GM12873 (cell line): Measurements from ENCODE around the gene METTL1.

Experiments used
- CTCF ChIP-seq: IDR thresholded peaks from 2 replicates; pipeline ENCODE4 v1.5.1; 2012; ENCODE audit warnings: low read depth, mild to moderate bottlenecking, moderate library complexity, low read length, control low read depth; ENCODE audit not compliant: insufficient read depth; ENCODE audit errors: missing control alignments

The METTL1 gene

GRCh38 chr12:57726151-57726883 lies 45.6 kb downstream of the METTL1 start:
- TF ChIP-seq CTCF = peak; percentile 34

DNA sequence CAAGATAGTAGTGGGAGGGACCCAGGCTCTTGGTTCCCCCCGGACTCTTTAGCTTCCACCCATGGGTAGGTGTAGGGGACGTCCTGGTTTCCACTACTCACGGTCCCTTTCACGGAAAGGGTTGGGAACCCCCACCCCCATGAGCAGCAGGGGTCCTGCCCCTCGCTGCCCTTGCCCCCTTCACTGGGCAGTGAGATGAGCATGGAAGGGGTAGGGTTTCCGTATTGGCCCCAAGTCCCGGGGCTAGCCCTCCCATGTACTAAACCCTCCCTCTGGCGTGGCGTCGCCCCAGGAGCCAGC lies 46.1 kb downstream of the METTL1 start:
- TF ChIP-seq CTCF = no peak

DNA sequence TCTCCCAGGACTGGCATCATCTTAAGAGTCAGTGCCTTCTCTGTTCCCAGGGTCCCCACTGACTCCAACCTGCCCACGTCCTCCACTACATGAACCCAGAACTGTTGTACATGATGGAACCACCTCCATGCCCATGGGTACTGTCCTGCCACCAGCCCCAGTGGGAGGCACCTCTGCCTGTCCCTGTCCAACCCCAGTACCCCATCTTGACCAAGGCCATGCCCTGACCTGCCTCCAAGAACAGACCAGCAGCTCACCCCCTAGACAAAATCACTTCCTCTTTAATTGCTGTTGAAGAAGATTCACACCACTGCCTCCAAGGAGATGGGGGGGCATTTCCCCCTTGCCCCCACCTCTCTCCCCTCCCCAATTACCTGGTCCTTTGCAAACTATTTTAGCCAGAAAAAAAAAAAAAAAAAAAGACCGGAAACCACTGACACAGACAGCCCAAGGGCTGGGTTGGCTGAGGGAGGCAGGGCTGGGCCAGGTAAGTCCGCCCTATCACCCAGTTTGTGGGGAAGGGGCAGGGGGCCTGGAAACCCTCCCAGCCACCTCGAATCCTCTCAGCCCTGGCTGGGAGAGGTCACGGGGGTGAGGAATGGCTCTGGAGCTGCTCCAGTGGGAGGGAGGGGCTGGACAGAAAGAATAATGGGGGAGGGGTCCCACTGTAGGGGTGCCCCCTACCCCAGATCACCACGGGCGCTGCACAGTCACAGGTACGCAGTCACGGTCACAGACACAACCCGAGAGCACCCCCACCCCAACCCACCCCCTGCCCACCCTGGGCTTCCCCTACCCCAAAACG lies 46.8 kb downstream of the METTL1 start:
- TF ChIP-seq CTCF = no peak

DNA sequence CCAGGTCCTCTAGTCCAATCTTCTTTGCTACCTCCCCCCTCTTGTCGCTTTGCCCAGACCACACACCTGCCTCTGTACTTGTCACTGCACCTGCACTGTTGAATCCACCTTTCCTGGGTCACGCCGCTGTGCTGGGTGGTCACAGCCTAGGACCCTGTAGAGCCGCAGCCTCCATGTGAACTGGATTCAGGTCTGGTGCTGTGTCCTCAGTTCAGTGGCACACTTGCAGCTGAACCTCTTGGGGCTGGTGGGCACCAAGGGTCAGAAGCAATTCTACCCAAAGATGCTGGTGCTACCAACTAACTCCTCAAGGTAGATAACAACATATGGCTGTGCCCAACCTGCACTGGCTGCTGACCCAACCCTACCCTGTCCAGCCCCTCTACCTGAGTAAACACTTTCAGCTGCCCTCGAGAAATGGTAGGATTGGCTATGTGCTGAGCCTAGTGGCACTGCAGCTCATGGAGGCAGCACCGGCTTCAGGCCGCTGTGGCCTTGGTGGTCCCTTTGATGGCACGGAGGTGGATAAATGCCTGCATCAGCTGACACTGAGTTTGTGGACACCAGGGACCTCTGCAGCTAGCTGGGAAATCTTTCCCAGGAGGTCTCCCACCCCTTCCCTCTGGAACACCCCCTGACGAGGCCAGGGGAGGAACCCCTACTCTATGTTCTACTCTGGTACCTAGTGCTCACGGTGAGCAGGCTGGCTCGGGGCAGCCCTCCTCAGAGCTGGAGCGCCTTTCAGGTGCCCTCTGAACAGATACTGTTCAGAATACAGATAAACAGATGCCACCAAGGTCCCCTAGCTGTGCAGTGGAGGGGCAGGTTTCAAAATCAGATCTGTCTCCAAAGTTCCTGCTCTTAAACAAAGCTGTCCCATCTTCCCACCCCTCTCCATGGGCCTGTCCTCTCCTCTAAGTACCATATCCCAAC lies 47.6 kb downstream of the METTL1 start:
- no peak for TF ChIP-seq CTCF

- TF ChIP-seq CTCF = no peak
Measured at GRCh38 chr12:57723630-57723962, 48.3 kb downstream of the METTL1 start.

- no peak for TF ChIP-seq CTCF
Measured at GRCh38 chr12:57722716-57723629, 48.9 kb downstream of the METTL1 start.
